Endodermal cell (in vitro differentiated cells): ENCODE measurements around the gene IL7R. TPM values are rescaled to one million over a fixed set of nuclear protein-coding genes. Genes with fewer than 3 reads are reported as not detected.

ENCODE experiments used
- DNase-seq: peaks from one replicate; pipeline ENCODE4 v3.0.0-alpha.2; 2017
- H3K27ac ChIP-seq: 2 replicates; pipeline ENCODE4 v1.5.1; 2013; ENCODE audit warnings: mild to moderate bottlenecking, low read depth, low read length, moderate library complexity
- H3K27me3 ChIP-seq: 2 replicates; pipeline ENCODE4 v1.6.1; 2013; ENCODE audit warnings: mild to moderate bottlenecking, low read length, moderate library complexity; ENCODE audit not compliant: insufficient read depth, control insufficient read depth, poor library complexity, severe bottlenecking
- H3K36me3 ChIP-seq: 2 replicates; pipeline ENCODE4 v1.7.0; 2013; ENCODE audit warnings: mild to moderate bottlenecking, low read length, moderate library complexity; ENCODE audit not compliant: control insufficient read depth, insufficient read depth
- H3K4me1 ChIP-seq: one replicate; pipeline ENCODE4 v1.7.0; 2013; ENCODE audit warnings: low read length; ENCODE audit not compliant: control insufficient read depth, insufficient read depth
- H3K4me3 ChIP-seq: 2 replicates; pipeline ENCODE4 v1.5.1; 2013; ENCODE audit warnings: mild to moderate bottlenecking, low read length, moderate library complexity
- H3K9ac ChIP-seq: 2 replicates; pipeline ENCODE4 v1.6.1; 2013; ENCODE audit warnings: mild to moderate bottlenecking, low read length, moderate library complexity; ENCODE audit not compliant: poor library complexity, severe bottlenecking; ENCODE audit errors: extremely low read depth
- H3K9me3 ChIP-seq: 2 replicates; pipeline ENCODE4 v1.6.1; 2013; ENCODE audit warnings: mild to moderate bottlenecking, low read length, moderate library complexity; ENCODE audit not compliant: control insufficient read depth
- H3K27ac Mint-ChIP-seq: 2 replicates; pipeline ENCODE4 v1.8.0; 2020; ENCODE audit warnings: mixed read lengths
- H3K27me3 Mint-ChIP-seq: 2 replicates; pipeline ENCODE4 v1.8.0; 2021; ENCODE audit warnings: mild to moderate bottlenecking, mixed read lengths; ENCODE audit not compliant: insufficient read depth
- H3K36me3 Mint-ChIP-seq: 2 replicates; pipeline ENCODE4 v1.8.0; 2020; ENCODE audit warnings: low read depth, mixed read lengths
- H3K4me1 Mint-ChIP-seq: 2 replicates; pipeline ENCODE4 v1.8.0; 2020; ENCODE audit warnings: mixed read lengths
- H3K4me3 Mint-ChIP-seq: 2 replicates; pipeline ENCODE4 v1.8.0; 2020; ENCODE audit warnings: mild to moderate bottlenecking, moderate library complexity, mixed read lengths
- H3K9me3 Mint-ChIP-seq: 2 replicates; pipeline ENCODE4 v1.8.0; 2020; ENCODE audit warnings: mild to moderate bottlenecking, mixed read lengths
- WGBS, 2 experiments: methylation state at CpG; one replicate each; pipeline versions ENCODE4 v1.1.5 to v1.1.7; 2013; ENCODE audit warnings: missing lambda C conversion rate in 2 of 2, mixed read lengths in 1 of 2; ENCODE audit not compliant: insufficient coverage in 1 of 2, insufficient read length in 1 of 2; 5-methylcytosine and 5-hydroxymethylcytosine counted together
- total RNA-seq, 2 donors: library from RNA; stranded (reverse); fragmentation: NEBNext Ultra II Directional in 1 of 2; extraction: Animal tissue kit (Norgen Biotek cat#: 25700) in 1 of 2; gene quantifications; 2 replicates in 1 of 2; 3 replicates in 1 of 2; pipeline ENCODE4 v1.2.1, GENCODE V29; 2021
- TF ChIP-seq, protein P1 (sequence below): fragments of 200-600 bp; sonication (generic); conservative IDR thresholded peaks from 2 replicates; pipeline ENCODE4 v1.5.0; 2021; ENCODE audit warnings: antibody characterized with exemption, mild to moderate bottlenecking

IL7R gene
- total RNA-seq, 2 donors from 2014 or later, result 0.69 to 0.79 TPM

DNA sequence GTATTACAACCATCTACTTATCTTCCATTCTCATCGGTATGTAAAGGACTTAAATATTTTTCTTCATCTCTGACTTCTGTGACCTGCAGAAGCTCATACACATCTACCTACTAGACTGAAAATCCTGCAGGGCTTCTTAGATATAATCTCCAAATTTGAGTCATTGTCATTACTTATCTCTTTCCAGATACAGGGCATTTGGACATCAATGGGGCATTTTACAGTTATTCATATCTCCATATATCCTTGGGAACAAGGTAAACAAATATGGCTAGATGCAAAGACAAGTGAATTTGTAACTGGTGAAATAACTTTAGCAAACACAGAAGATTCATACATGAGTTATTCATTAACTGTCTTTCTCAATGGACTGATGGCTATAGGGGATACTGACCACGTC lies 37.7 kb upstream of the IL7R start:
- Histone ChIP-seq H3K36me3 (no peaks in the 10 kb centered on the region), H3K4me1 (no peaks in the 10 kb centered on the region), H3K27ac (no peak overlapping the region), H3K27me3 (no peaks in the 10 kb centered on the region), H3K4me3 (no peak overlapping the region), H3K9ac (no peak overlapping the region), H3K9me3 (no peaks in the 10 kb centered on the region)
- TF ChIP-seq, protein P1, sequence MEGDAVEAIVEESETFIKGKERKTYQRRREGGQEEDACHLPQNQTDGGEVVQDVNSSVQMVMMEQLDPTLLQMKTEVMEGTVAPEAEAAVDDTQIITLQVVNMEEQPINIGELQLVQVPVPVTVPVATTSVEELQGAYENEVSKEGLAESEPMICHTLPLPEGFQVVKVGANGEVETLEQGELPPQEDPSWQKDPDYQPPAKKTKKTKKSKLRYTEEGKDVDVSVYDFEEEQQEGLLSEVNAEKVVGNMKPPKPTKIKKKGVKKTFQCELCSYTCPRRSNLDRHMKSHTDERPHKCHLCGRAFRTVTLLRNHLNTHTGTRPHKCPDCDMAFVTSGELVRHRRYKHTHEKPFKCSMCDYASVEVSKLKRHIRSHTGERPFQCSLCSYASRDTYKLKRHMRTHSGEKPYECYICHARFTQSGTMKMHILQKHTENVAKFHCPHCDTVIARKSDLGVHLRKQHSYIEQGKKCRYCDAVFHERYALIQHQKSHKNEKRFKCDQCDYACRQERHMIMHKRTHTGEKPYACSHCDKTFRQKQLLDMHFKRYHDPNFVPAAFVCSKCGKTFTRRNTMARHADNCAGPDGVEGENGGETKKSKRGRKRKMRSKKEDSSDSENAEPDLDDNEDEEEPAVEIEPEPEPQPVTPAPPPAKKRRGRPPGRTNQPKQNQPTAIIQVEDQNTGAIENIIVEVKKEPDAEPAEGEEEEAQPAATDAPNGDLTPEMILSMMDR, result no peak
- Mint-ChIP-seq H3K27me3 (peaks cover 10% of the 10 kb centered on the region), H3K9me3 (no peaks in the 10 kb centered on the region), H3K36me3 (no peaks in the 10 kb centered on the region), H3K4me3 (no peak overlapping the region), H3K27ac (no peak overlapping the region), H3K4me1 (no peaks in the 10 kb centered on the region)
- 93 to 100% methylated on average over 1 to 2 of the region's 2 CpGs for WGBS, 2 experiments
- no peak for DNase-seq

GRCh38 chr5:35819668-35820067 lies 37.0 kb upstream of the IL7R start:
- Histone ChIP-seq H3K9me3 (no peaks in the 10 kb centered on the region), H3K36me3 (no peaks in the 10 kb centered on the region), H3K27ac (no peak overlapping the region), H3K27me3 (no peaks in the 10 kb centered on the region), H3K4me3 (no peak overlapping the region), H3K9ac (no peak overlapping the region), H3K4me1 (no peaks in the 10 kb centered on the region)
- no peak overlapping the region for H3K27ac Mint-ChIP-seq
- TF ChIP-seq, protein P1, result no peak
- no peaks in the 10 kb centered on the region for H3K4me1 Mint-ChIP-seq
- WGBS, 2 experiments, result 83% methylated on average over 1 of the region's 1 CpG; no CpG with 5 or more reads in 1 of the 2 experiments
- peaks cover 11% of the 10 kb centered on the region for H3K27me3 Mint-ChIP-seq
- no peaks in the 10 kb centered on the region for H3K36me3 Mint-ChIP-seq
- no peak for DNase-seq
- H3K4me3 Mint-ChIP-seq, result no peak overlapping the region
- no peaks in the 10 kb centered on the region for H3K9me3 Mint-ChIP-seq

- H3K27ac ChIP-seq, result no peak overlapping the region
- H3K4me1 Mint-ChIP-seq, result no peaks in the 10 kb centered on the region
- TF ChIP-seq, protein P1, result no peak
- H3K4me1 ChIP-seq, result no peaks in the 10 kb centered on the region
- peaks cover 14% of the 10 kb centered on the region for H3K27me3 Mint-ChIP-seq
- no peak overlapping the region for H3K4me3 ChIP-seq
- no peaks in the 10 kb centered on the region for H3K27me3 ChIP-seq
- H3K27ac Mint-ChIP-seq, result no peak overlapping the region
- H3K9me3 Mint-ChIP-seq, result no peaks in the 10 kb centered on the region
- 80 to 91% methylated on average over 3 to 4 of the region's 4 CpGs for WGBS, 2 experiments
- DNase-seq, result no peak
- no peak overlapping the region for H3K9ac ChIP-seq
- no peaks in the 10 kb centered on the region for H3K36me3 ChIP-seq
- no peak overlapping the region for H3K4me3 Mint-ChIP-seq
- no peaks in the 10 kb centered on the region for H3K9me3 ChIP-seq
- no peaks in the 10 kb centered on the region for H3K36me3 Mint-ChIP-seq
Measured at GRCh38 chr5:35820735-35821134, 36.0 kb upstream of the IL7R start.
